Cerebellar nuclear complex (tissue), 1 donor: ENCODE measurements around the gene MED25.

Experiments
- DNase-seq, 2 experiments: peaks; one replicate each; lab custom pipeline; 2025; lab: John Stamatoyannopoulos, UW

The MED25 gene

DNA sequence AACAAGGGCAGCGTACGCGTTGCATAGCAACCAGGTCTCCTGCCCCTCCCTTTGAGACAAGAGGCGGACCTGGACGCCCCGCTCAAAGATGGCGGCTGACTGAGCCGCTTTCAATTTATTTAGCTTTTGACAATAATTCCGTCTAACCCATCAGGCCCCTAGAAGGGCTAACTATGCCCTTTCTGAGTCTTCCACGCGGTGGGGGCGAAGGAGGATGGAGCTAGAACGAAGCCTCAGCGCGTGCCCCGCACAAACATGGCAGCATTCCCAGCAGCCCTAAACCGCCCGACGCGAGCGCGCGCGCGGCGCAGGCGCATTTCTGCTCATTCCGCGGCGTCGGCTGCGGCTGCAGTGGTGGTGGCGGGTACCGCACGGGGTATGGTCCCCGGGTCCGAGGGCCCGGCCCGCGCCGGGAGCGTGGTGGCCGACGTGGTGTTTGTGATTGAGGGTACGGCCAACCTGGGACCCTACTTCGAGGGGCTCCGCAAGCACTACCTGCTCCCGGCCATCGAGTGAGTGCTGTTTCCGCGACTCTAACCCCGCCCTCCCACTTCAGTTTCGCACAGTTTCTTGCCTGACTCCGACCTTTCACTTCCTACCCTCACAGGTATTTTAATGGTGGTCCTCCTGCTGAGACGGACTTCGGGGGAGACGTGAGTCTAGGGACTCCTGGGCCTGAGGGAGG lies at the start of gene MED25:
TSS of gene MED25 (plus strand) at position 326 of the 685 bp plus-strand sequence. CDS start at position 379, 53 bp downstream.
- DNase-seq, result peak in 1 of 2 experiments; percentile 62

DNA sequence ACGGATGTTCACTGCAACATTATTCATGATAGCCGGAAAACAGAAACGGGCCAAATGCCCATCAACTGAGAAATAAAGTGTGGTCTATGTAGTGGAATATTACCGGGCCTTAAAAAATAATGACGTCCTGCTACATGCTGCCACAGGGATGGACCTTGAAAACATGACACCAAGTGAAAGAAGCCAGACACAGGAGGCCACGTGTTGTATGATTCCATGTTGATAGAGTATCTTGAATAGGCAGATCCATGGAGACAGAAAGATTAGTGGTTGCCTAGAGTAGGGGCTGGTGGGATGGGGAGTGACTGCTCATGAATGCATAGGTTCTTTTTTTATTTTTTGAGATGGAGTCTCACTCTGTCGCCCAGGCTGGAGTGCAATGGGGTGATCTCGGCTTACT lies 47.6 kb upstream of the MED25 start:
- no peak for DNase-seq

DNA sequence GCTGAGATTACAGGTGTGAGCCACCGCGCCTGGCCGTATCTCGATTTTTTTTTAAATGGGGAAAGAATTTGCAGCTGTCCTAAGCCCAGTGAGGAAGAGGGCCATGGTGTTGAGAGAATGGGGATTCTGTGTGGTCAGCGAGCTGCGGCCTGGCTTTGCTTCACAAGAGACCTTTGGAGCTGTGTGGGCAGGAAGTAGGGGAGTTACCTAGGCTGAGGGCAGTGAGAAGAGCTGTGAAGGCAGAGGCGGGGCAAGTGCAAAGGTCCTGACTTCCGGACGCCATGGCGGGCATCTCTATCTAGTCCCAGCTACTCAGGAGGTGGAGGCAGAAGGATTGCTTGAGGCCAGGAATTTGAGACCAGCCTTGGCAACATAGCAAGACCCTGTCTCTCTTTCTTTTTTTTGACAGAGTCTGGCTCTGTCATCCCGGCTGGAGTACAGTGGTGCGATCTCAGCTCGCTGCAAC lies 46.4 kb upstream of the MED25 start:
- no peak for DNase-seq

DNA sequence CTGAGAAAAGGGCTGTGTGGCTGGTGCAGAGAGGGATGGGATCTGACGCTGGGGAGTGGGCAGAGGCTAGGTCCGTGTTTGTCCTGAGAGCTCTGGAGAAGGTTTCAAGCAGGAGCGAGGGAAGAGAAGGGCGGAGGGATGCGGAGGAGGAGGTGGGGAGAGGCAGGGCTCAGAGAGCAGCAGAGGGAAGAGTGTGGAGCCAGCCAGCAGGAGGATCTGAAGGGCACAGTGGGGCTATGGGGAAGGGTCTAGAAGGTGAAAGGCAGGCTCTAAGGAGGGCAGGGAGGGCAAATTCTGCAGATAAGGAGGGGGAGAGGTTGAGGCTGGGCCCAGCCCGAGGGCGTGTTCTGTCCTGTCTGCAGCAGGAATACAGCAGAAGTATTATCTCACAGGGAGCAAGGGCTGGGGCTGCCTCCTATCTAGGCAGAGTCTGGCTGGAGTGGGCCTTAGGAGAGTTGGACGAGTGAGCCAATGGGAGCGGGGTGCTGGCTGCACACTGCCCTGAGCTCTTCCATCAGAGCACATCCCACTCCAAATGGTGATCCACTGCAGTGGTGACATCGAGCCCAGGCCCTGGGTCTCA lies 45.1 kb upstream of the MED25 start:
- DNase-seq, result no peak

DNA sequence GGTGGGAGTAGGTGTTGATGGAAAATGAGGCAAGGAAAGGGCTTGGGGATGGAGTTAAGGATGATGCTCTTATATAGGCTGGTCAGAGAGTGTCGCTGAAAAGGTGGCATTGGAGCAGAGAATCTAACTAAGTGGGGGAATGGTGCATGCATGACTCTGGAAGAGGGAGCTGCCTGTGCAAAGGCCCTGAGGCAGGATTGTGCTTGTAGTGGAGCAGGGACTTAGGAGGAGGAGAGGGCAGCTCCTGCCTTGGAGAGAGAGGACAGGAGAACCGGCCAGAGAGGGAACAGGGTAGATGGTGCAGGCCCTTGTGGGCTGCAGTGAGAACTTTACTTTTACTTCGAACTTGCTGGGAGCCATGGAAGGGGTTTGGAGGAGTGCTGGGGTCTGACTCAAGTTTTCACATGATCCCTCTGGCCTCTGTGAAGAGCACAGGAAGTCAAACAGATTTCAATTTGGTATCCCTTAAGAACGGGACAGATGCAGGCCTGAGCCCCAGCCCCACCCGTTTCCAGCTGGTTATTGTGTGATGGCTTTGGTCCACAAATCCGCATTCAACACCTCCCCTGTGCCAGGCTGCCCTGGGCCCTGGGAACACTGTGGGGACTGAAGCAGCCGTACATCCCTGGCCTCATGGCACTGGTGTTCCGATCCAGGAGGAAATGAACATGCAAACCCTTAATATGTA lies 44.3 kb upstream of the MED25 start:
- no peak for DNase-seq

DNA sequence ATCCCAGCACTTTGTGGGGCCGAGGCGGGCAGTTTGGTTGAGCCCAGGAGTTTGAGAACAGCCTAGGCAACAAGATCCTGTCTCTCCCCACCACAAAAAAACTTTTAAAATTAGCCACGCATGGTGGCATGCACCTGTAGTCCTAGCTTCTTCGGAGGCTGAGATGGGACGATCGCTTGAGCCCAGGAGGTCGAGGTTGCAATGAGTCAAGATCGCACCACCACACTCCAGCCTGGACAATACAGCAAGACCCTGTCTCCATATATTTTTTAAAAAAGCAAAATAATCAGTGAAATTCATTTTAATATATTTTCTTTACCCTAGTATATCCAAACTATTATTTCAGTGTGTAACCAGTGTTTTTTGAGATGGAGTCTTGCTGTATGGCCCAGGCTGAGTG lies 43.1 kb upstream of the MED25 start:
- DNase-seq, result no peak

DNA sequence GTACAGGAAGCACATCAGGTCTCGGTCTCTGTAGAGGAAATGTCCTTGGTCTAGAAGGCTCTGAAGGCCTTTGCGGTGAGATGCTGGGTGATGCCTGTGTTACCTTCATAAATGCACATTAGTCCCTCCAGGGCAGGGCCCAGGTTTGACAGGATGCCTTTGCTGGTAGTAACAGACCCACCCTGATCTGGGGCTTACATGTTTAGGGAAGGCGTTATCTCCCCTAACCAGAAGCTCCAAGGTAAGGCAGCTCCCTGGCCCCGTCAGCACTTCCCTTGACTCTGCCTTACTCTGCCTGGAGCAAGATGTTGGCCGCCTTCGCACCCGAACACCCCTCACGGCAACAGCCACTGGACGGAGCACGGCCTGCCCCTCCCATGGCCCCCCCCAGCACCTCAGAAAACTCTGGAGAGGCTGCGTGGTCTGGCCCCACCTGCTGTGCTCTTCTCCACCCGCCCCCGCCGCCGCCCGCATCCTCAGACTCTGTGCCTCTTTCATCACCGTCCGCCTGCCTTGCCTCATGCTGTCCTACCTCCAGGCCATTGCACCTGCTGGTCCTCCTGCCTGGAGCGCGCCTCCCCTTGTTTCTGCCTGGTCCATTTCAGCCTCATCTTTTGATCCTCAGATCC lies 42.2 kb upstream of the MED25 start:
- DNase-seq, result no peak

DNA sequence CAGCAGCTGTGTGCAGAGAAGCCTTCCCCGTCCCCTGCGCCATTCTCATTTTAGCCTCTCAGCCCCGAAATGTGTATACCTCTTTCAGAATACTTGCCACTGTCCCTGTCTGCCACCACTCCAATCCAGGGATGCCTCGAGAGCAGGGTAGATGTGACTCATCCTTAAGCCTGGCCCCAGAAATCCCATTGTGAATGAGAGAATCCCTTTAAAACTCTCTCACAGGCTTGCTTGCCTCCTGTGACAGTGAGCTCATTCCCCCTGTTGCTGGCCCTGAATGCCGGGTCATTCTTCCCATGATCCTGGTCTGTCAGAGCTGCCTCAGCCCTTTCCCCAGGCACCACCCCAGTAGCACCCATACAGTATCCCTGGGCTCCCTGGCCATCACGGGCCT lies 41.7 kb upstream of the MED25 start:
- no peak for DNase-seq

DNA sequence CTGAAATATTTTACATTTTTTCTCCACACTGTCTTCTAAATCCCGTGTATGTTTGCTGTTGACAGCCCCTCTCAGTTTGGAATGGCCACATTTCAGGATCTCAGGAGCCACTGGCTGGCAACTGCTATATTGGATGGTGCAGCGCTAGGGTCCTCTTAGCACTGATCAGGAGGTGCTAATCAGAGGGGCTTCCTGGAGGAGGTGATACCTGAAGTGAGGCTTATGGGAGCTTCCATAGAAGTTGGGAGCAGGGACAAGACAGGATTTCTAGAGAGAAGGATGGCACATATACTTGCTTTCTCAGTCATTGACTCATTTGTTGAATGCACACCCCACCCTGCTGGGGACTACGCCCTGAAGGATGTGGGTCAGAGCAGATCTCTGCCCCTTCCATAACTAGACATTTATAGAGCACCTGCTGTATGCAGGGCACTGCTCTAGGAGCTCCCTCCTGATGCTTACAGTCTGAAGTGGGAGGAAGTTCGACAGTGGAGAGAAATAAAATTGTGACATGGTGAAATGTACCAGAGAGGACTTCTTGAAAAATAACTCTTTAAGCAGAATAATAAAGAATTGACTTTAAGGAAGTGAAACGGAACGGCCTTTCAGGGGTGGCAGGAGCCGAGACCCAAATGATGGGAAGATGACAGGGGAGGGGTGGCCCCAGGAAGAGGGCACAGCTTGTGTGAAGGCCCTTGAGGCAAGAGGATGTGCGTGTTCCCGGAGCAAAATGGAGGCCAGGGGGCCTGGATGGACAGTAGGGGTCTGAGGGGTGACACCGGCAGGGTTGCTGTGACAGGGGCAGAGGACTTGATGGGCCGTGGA lies 38.1 kb upstream of the MED25 start:
- no peak for DNase-seq

DNA sequence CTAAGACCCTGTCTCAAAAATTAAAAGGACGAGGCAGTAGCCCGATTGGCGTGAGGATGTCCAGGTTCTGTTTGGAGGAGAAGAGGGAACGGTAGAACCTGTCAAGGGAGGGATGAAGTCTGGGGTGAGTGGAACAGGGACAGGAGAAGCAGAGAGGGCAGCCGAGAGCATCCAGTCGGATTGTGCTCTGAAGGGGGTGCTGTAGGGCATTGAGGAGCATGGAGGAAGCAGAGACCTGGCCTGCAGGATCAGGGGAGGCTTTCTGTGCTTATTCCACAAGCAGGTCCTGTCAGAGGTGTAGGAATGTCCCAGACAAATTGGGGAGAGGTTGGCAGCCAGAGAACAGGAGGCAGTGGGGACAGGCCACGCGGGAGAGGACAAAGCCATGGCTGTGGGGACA lies 37.2 kb upstream of the MED25 start:
- DNase-seq, result no peak

DNA sequence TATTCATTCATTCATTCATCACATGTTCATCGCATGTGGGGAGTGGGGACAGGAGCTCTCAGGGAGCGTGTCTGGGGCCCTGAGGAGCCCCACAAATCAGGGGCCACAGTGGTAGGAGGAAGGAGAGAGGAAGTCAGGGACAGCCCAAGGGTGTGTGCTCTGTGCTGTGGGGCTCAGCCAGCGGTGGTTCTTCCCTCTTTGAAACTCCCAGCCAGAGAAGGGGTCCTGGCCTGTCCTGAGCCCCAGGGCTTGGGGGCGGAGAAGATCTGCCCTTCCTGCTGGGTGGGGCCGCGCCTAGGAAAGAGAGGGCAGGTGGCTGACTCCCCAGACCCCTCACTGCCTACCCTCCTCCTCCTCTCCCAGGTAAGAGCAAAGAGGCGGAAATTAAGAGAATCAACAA lies 36.7 kb upstream of the MED25 start:
- DNase-seq, result no peak

DNA sequence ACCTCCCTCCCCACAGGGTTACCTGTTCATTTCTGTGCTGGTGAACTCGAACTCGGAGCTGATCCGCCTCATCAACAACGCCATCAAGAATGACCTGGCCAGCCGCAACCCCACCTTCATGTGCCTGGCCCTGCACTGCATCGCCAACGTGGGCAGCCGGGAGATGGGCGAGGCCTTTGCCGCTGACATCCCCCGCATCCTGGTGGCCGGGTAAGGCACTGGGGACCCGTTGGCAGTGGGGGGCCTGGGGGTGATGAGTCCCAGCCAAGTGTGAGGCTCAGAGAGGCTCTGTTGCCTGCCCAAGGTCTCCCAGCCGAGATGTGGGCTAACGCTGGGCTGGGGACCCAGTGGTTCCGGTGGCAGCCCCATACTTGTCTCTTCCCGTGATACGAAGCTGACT lies 35.6 kb upstream of the MED25 start:
- DNase-seq, result no peak

DNA sequence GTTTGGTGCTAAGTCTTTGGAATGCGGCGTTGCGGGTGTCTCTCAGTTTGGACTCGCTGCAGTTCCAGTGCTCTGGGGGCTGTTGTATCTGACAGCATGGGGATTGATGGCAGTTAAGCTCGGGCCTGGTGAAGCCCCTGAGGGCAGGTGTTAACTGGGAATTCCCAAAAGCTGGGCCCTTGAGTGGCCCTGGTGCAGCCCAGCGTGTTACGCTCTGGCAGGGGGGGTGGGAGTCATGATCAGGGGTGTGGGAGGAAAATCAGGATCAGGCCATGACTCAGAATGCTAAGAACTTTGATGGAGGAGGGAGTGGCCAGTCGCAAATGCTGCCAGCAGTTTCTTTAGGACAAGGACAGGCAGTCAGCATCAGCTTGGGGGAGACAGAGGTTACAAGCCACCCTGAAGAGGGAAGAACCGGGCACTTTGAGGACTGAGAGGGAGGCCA lies 31.7 kb upstream of the MED25 start:
- no peak for DNase-seq

DNA sequence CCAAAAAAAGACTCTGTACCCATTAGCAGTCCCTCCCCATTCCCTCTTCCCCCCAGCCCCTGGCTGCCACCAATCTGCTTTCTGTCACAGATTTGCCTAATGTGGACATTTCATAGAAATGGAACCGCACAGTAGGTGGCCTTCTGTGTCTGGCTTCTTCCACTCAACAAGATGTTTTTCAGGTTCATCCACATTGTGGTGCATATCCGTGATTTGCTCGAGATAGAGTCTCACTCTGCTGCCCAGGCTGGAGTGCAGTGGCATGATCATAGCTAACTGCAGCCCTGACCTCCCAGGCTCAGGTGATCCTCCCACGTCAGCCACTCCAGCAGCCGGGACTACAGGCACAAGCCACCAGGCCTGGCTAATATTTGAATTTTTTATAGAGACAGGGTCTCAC lies 30.3 kb upstream of the MED25 start:
- DNase-seq, result no peak

DNA sequence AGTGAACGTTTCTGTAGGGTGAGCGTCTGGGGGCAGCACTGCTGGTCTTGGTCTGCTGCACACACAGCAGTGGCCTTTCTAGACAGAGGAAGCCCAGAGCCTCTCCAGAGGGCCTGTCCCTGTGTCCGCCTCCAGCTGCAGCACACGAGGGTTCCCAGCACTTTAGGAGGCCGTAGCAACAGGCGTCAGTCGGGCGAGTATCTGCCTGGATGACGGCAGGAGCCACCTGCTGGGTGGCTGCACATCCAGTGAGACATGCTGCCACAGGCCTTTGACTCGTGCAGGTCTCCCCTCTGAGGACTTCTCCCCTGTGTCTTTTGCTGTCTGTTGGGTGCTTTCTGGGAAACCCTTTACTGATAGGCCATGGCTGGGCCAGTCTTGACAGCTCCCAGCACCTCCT lies 29.2 kb upstream of the MED25 start:
- DNase-seq, result no peak

DNA sequence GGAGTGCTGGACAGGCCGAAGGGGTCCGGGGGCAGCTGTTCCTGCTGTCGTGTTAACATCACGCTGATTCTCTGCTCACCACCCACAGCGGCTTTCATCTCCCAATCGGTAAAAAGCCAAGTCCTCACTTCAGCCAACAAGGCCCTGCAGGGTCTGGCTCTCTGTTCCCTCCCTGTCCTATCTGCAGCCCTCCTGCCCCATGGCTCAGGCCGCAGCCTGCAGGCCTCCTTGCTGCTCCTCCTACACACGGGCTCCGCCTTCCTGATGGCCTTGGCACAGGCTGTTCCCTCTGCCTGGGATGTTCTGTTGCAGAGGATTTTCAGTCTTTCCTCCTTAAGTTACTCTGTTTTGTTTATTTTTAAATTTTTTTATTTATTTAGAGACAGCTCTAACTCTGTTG lies 27.2 kb upstream of the MED25 start:
- no peak for DNase-seq

DNA sequence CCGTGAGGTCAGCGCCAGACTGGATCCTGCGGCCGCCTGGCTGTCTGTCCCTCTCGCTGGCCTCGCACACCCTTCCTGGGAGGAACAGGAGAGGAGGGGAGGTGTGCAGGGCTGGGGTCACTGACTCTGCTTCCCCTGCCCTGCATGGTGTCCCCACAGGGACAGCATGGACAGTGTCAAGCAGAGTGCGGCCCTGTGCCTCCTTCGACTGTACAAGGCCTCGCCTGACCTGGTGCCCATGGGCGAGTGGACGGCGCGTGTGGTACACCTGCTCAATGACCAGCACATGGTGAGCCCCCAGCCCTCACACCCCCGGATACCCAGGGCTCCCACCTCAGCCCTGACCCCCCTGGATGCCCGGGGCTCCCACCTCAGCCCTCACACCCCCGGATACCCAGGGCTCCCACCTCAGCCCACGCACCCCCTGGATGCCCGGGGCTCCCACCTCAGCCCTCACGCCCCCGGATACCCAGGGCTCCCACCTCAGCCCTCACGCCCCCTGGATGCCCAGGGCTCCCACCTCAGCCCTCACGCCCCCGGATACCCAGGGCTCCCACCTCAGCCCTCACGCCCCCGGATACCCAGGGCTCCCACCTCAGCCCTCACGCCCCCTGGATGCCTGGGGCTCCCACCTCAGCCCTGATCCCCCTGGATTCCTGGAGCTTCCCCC lies 26.2 kb upstream of the MED25 start:
- no peak for DNase-seq

DNA sequence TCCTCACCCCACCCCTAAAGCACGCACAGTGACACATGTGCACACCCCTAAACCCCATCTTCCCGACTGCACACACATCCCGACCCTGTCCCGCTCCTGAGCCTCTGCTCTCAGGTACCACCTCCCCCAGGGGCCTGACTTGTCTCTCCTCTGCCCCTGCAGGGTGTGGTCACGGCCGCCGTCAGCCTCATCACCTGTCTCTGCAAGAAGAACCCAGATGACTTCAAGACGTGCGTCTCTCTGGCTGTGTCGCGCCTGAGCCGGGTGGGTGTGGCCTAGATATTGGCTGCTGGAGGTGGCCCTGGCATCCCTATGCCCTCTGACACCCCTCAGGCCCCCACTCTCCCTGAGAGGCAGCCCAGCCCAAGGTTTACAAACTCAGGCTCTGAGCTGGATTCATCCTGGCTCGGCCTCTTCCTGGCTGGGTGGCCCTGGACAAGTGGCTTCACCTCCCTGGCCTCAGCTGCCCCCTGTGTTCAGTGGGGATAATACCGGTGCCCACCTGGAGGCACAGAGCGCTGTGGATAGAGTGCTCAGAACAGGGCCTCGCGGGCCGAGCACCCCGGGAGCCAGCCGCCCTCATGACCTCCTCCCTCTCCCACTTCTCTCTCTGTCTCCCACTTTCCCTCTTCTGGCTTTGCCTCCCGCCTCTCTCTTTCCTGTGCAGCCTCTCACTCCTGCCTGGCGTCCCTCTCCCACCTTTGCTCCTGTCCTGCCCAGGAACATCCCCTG lies 25.1 kb upstream of the MED25 start:
- DNase-seq, result no peak

DNA sequence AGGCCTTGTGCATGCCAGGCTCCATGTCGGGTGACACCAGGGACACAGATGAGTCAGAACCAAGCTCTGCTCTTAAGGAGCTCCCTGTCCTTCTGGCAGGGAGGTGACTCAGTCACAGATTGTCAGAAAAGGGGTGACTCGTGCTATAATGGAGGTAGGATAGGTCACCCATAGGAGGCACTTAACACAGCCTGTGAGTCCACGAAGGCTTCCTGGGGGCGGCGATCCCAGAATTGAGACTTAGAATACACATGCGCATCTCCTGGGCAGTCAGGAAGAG lies 24.6 kb upstream of the MED25 start:
- DNase-seq, result no peak

DNA sequence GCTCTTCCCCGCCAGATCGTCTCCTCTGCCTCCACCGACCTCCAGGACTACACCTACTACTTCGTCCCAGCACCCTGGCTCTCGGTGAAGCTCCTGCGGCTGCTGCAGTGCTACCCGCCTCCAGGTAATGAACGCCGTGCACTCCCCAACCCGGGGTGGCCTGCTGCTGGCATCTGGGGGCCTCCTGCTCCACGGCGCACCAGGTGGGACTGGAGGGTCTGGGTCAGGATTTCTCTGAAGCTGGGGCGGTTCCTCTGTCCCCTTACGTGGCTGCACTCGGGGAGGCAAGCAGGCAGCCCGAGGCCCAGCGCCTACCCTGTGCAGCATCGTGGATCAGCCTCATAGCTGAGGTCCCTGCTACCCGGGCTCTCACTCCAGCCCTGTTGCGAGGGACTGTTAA lies 22.5 kb upstream of the MED25 start:
- DNase-seq, result no peak

DNA sequence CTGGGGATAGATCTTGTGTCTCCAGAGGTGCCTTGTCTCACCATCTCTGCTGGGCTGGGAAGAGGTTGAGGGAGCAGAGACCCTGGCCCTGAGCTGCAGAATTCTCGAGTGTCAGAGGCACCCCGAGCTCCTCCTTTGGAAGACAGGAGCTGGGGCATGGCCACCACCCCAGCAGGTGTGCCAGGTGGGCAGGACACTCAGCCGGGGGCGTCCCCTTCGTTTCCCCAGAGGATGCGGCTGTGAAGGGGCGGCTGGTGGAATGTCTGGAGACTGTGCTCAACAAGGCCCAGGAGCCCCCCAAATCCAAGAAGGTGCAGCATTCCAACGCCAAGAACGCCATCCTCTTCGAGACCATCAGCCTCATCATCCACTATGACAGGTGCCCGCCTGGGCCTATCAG lies 19.5 kb upstream of the MED25 start:
- no peak for DNase-seq
